Ramos (cell line): ENCODE data around the gene COL6A2.

ENCODE experiments used
- in situ Hi-C: fragments of 300-500 bp; cut with MboI; formaldehyde crosslinking; loops from one replicate; pipeline ENCODE4 v1.14.3; 2022; ENCODE audit warnings: low sequenced_read_pairs; ENCODE audit not compliant: unreplicated experiment

COL6A2 gene

GRCh38 chr21:46097336-46098293 lies at the start of gene COL6A2:
Gene COL6A2 (plus strand): TSS chr21:46098112.
- in situ Hi-C loops: no loop called here

GRCh38 chr21:46048926-46049889 lies 48.7 kb upstream of the COL6A2 start:
- in situ Hi-C loops: no loop called here

DNA sequence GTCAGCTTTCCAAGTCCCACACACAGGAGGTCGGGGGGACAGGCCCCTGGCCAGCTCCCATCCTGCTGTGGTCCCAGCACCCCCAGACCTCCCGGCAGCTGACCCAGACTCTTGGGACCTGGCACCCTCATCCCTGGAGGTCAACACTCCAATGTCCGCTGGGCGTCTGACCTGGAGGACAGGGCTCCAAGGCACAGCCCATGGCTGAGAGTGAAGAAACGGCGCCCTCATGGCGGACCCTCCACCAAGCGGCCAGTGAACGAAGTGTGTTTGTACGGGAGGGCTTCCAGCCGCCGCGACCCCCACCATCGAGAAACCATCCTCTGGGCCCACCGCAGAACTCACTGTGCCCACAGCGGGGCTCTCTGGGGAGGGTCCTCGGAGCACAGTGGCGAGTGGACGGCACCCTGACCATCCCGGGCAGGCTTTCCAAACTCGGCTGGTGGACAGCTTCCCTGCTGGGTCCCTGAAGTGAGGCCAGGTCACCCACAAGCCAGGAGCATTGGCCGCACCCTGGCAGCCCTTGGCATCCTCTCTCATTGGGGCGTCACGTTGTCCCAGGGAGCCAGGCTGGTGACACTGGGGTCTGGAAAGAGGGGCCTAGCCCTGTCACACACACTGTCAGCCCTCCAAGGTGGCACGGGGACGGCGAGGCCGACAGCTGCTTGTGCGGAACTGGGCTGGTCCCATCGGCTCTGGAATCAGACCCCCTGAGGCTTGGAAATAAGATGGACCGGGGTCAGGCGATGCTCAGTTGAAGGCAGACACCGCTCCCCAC lies 47.8 kb upstream of the COL6A2 start:
- in situ Hi-C loops: no loop called here

DNA sequence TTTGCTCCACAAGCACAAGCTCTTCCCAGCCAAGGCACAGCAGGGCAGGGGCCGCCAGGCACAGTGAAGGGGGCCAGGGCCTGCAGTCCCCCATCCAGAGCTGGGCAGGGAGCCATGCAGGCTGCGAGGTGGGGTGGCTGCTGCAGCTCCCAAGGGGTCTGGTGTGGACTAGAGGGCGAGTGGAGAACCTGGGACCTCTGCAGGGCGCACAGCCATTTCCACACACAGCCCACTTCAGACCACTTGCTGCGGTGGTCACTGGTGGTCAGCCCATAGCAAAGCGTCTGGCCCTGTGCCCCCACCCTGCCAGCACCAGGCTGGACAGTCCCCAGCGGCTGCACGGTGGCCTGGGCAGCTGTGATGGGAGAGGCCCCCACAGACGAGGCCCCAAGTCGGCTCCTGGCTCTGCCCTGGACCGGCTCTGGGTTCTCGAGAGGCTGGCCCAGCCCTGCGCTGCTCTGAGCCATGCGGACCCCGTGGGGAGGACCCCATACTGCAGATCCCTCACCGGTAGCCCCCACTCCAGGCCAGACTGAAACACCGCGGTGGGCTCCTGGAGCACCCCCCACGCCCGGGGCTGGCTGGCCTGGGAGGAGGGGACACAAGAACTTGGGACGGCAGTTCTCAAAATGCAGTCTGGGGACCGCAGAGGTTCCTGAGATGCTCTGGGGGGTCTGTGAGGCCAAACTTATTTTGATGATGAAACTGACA lies 47.1 kb upstream of the COL6A2 start:
- in situ Hi-C loops: no loop called here

DNA sequence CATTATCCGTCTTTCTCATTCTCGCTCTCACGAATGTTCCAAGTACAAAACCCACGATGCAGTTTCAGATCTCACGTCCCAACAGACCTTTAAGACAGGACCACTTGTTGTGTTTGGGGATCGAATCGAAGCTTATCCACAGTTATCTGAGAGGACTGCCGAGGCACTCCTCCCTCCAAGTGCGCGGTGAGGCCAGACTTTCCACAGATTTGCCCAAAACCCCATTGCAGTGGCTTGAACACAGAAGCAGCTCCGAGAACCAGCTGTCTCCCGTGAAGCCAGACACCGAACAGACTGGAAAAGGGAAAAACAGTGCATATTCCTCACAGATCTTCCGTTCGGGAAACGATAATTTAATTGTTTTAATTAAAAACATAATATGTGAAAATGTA lies 46.5 kb upstream of the COL6A2 start:
- in situ Hi-C loops: no loop called here

DNA sequence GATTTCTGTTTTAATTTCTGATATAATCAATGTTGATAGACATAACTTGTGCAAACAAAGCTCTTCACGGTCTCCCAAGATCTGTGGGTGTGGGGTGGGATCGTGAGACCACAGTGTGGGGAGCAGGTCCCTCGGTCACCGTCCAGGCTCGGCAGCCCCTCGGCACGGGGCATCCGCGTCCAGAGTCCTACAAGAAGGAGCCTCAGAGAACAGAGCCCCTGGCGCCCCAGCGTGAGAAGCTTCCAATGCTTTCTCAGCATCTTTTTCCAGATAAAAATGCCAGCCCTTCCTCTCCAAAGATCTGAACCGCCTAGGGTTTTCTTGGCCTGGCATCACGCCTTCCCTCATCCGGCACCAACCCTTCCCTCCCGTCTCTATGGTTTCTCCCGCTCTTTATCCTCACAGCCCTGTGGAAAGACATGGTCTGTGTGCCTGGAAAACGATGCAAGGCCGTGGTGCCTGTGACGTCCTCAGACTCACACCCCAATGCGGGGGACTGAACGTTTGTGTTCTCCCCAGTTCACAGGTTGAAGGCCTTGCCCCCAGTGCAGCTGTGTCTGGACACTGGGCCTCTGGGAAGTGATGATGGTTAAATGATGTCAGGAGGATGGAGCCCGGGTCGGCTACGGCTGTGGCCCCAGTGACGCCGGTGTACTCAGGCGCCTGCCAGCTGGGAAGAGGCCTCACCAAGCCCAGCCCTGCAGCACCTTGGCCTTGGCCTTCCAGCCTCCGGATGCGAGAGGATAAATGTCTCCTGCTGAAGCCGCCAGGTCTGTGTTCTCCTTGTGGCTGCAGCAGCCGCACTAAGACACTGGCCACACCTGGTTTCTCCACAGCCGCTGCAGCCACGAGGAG lies 45.9 kb upstream of the COL6A2 start:
- in situ Hi-C loops: no loop called here

DNA sequence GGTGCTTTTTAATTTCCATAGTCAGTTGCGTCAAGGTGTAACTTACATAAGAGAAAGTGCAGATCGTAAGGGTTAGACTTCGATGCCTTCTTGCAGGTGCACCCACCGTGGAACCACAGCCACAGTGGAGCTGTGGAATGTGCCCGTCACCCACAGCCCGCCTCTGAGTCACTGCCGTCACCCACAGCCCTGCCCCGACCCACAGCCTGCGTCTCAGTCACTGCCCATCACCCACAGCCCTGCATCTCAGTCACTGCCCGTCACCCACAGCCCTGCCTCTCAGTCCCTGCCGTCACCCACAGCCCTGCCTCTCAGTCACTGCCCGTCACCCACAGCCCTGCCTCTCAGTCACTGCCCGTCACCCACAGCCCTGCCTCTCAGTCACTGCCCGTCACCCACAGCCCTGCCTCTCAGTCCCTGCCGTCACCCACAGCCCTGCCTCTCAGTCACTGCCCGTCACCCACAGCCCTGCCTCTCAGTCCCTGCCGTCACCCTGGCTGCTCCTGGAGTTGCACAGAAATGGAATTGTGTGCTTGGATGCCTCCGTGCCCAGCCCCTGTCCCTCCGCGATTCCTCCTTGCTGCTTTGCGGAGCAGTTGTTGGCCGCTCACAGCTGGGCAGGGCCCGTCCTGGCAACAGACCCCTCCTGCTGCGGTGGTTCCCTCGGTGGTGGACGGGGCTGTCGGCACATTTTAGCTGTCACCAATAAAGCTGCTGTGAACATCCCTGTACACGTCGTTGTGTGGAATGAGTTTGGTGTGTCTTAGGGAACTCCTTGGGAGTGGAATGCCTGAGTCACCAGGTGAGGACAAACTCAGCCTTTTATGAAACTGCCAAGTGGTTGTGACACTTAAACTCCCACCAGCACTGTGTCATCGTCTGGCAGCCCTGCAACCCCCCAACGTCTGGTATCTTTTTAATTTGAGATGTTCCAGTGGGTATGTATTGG lies 44.9 kb upstream of the COL6A2 start:
- in situ Hi-C loops: no loop called here

- in situ Hi-C loops: no loop called here
These were observed 43.9 kb upstream of the COL6A2 start for GRCh38 chr21:46054031-46054430.

GRCh38 chr21:46054451-46054881 lies 43.4 kb upstream of the COL6A2 start:
- in situ Hi-C loops: no loop called here

DNA sequence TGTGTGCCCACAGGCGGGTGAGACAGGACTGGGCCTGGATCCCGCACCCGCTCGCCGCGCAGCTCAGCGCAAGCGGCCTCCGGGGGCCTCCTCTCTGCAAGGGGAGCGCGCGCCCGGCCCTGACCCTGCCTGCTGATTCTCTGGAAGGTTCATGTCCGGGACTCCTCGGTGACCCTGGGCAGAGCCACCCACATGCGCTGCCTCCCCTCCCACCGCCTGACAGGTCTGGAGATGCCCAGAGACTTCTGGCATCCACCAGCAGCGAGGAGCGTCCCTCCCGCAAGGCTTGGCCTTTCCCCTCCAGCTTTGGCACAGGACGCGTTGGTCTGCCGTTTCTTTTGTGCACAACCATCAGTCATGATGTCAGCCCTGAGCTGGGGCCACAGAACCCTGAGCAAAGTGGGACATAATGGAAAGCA lies 42.0 kb upstream of the COL6A2 start:
- in situ Hi-C loops: no loop called here

GRCh38 chr21:46056450-46056903 lies 41.4 kb upstream of the COL6A2 start:
- in situ Hi-C loops: no loop called here

DNA sequence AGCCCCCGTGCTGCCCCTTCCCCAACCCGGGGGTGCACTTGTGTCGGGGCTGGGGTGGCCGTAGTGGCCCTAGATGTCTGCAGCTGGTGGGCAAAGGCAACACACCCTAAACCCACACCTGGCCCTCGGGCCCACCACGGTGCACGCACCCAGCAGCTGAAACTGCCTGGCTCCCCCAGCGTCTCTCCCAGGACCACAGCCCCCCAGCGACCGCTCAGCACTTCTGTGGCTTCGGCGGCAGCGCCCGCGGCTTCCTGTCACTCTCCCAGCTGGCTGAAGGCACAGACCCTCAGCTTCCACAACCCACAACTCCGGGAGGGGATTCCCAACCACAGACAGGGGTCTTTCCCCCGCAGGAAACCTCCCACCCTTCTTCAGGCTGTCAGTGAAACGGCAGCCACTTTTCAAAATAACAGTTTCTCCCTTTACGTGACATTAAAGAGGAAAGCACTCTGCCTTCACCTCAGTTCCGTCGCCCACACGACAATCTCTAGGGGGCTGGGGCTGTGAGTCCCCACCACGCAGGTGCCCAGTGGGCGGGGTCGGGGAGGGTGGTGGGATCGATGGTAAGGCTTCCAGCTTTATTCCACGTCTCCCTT lies 40.7 kb upstream of the COL6A2 start:
- in situ Hi-C loops: no loop called here

- in situ Hi-C loops: no loop called here
These were observed 40.1 kb upstream of the COL6A2 start for GRCh38 chr21:46057710-46058241.

GRCh38 chr21:46058431-46059145 lies 39.3 kb upstream of the COL6A2 start:
- in situ Hi-C loops: no loop called here

DNA sequence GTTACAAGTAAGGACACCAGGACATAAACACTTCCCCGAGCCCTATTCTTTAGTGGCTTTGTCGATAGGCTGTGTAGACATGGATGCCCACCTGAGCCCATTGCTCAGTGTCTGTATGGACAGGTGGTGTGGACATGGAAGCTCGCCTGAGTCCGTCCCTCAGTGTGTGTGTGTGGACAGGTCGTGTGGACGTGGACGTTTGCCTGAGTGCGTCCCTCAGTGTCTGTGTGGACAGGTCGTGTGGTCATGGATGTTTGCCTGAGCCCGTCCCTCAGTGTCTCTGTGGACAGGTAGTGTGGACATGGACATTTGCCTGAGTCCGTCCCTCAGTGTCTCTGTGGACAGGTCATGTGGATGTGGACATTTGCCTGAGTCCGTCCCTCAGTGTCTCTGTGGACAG lies 38.7 kb upstream of the COL6A2 start:
- in situ Hi-C loops: no loop called here
